Esophagus squamous epithelium (tissue), 5 donors: ENCODE results near the gene SORD. TPM values are rescaled to one million over a fixed set of nuclear protein-coding genes. Genes with fewer than 3 reads are reported as not detected.
"Not testable (repeated sequence)": the region's sequence is repeated elsewhere in the genome, so short reads cannot be mapped to it uniquely, and the experiment has no call there.

Experiments used
- DNase-seq: peaks from one replicate; lab custom pipeline; 2025; lab: John Stamatoyannopoulos, UW
- H3K27ac ChIP-seq, 4 donors: fragments of 200-600 bp; sonication (generic); one replicate each; pipeline ENCODE4 v1.5.1; 2016 to 2019; ENCODE audit warnings: mild to moderate bottlenecking in 1 of 4
- H3K27me3 ChIP-seq, 4 donors: fragments of 200-600 bp; sonication (generic); 1 replicate in 3 of 4; 2 replicates in 1 of 4; pipeline versions ENCODE4 v1.5.1 to v1.6.0; 2017 to 2021; ENCODE audit warnings: antibody characterized with exemption in 1 of 4
- H3K36me3 ChIP-seq, 3 donors: fragments of 200-600 bp; sonication (generic); one replicate each; pipeline ENCODE4 v1.5.1; 2016 to 2019
- H3K4me1 ChIP-seq, 3 donors: fragments of 200-600 bp; sonication (generic); one replicate each; pipeline ENCODE4 v1.5.1; 2017 to 2019
- H3K4me3 ChIP-seq, 4 donors: fragments of 200-600 bp; sonication (generic); 1 replicate in 3 of 4; 2 replicates in 1 of 4; pipeline ENCODE4 v1.5.1; 2016 to 2019; ENCODE audit warnings: mild to moderate bottlenecking in 2 of 4, moderate library complexity in 1 of 4
- H3K9me3 ChIP-seq, 3 donors: fragments of 200-600 bp; sonication (generic); one replicate each; pipeline ENCODE4 v1.5.1; 2016 to 2019
- CTCF ChIP-seq, 6 experiments: fragments of 450-650 bp in 4 of 6; fragments of 200-600 bp in 2 of 6; sonication (generic) in 2 of 6; IDR thresholded peaks; one replicate each; pipeline ENCODE4 v1.5.1; 2016 to 2019; ENCODE audit warnings: antibody characterized with exemption in 6 of 6, mild to moderate bottlenecking in 4 of 6, moderate library complexity in 4 of 6
- POLR2A ChIP-seq, 4 donors: fragments of 450-650 bp; IDR thresholded peaks; one replicate each; pipeline ENCODE4 v1.6.1; 2017; ENCODE audit warnings: antibody characterized with exemption in 4 of 4, mild to moderate bottlenecking in 4 of 4, moderate library complexity in 3 of 4
- WGBS, 2 donors: methylation state at CpG; one replicate each; pipeline ENCODE4 v1.1.5; 2018; 5-methylcytosine and 5-hydroxymethylcytosine counted together
- intact Hi-C: fragments of 100-400 bp; cut with DNase I; formaldehyde crosslinking; loops from one replicate; pipeline ENCODE4 v1.15.0; 2022
- total RNA-seq, 4 donors: library from RNA; depleted of rRNA; stranded (reverse); fragments of >200 nt; gene quantifications; one replicate each; pipeline ENCODE4 v1.1.0, GENCODE V29; 2016
- donor health status: DM: yes; HTN: yes; CAD: no.

Gene SORD
- total RNA-seq, 4 donors from 2014 or later, result 26.3 to 39.3 (median 31.0) TPM

GRCh38 chr15:45079628-45080246 lies 56.7 kb downstream of the SORD start:
- H3K4me1 ChIP-seq, H3K9me3 ChIP-seq, H3K36me3 ChIP-seq, H3K27ac ChIP-seq, H3K4me3 ChIP-seq, intact Hi-C loops, DNase-seq: not testable (repeated sequence)
- 86% methylated on average over 3 of the region's 5 CpGs; no CpG with 5 or more reads in 1 of the 2 donors for WGBS, 2 donors
- peaks cover 0 to 13% (median 0%) of the 10 kb centered on the region in 4 donors for H3K27me3 ChIP-seq

GRCh38 chr15:45080593-45080992 lies 57.6 kb downstream of the SORD start:
- H3K27ac ChIP-seq, H3K4me3 ChIP-seq, intact Hi-C loops, H3K4me1 ChIP-seq, H3K36me3 ChIP-seq, DNase-seq, H3K9me3 ChIP-seq: not testable (repeated sequence)
- peaks cover 0 to 14% (median 0%) of the 10 kb centered on the region in 4 donors for H3K27me3 ChIP-seq
- WGBS, 2 donors, result no CpG with 5 or more reads among the region's 3 CpGs

GRCh38 chr15:45082412-45082811 lies 59.4 kb downstream of the SORD start:
- H3K27ac ChIP-seq, H3K36me3 ChIP-seq, H3K4me3 ChIP-seq, H3K4me1 ChIP-seq, H3K9me3 ChIP-seq, DNase-seq, intact Hi-C loops: not testable (repeated sequence)
- 70 to 76% methylated on average over 5 to 6 of the region's 10 CpGs for WGBS, 2 donors
- H3K27me3 ChIP-seq, result peaks cover 0 to 30% (median 0%) of the 10 kb centered on the region in 4 donors

- intact Hi-C loops, result no loop called here
- no peak for TF ChIP-seq CTCF (IDR thresholded peaks at IDR 0.05)
- TF ChIP-seq POLR2A (IDR thresholded peaks at IDR 0.05), result no peak
- H3K9me3 ChIP-seq, result no peaks in the 10 kb centered on the region
- no peaks in the 10 kb centered on the region for H3K36me3 ChIP-seq
- H3K4me1 ChIP-seq, result peaks cover 0 to 5% (median 0%) of the 10 kb centered on the region in 3 donors
- H3K4me3 ChIP-seq, result no peak overlapping the region
- H3K27ac ChIP-seq, result no peak overlapping the region
- peaks cover 0 to 37% (median 0%) of the 10 kb centered on the region in 4 donors for H3K27me3 ChIP-seq
- no peak for DNase-seq
Measured at GRCh38 chr15:45083223-45083622, 60.2 kb downstream of the SORD start.

GRCh38 chr15:45084163-45084562 lies 61.2 kb downstream of the SORD start:
- Histone ChIP-seq H3K4me1 (peaks cover 0 to 5% (median 0%) of the 10 kb centered on the region in 3 donors), H3K27me3 (peaks cover 0 to 44% (median 0%) of the 10 kb centered on the region in 4 donors), H3K27ac (no peak overlapping the region), H3K36me3 (no peaks in the 10 kb centered on the region), H3K4me3 (no peak overlapping the region), H3K9me3 (no peaks in the 10 kb centered on the region)
- DNase-seq, result no peak
- no peak for TF ChIP-seq CTCF (IDR thresholded peaks at IDR 0.05)
- WGBS, 2 donors, result 46 to 59% methylated on average over 3 of the region's 3 CpGs
- intact Hi-C loops, result no loop called here

GRCh38 chr15:45087513-45087912 lies 64.5 kb downstream of the SORD start:
- Histone ChIP-seq H3K27ac (no peak overlapping the region), H3K4me1 (no peaks in the 10 kb centered on the region), H3K27me3 (peaks cover 0 to 56% (median 0%) of the 10 kb centered on the region in 4 donors), H3K9me3 (no peaks in the 10 kb centered on the region), H3K36me3 (no peaks in the 10 kb centered on the region), H3K4me3 (no peak overlapping the region)
- TF ChIP-seq POLR2A (IDR thresholded peaks at IDR 0.05) (no peak), CTCF (IDR thresholded peaks at IDR 0.05) (no peak)
- intact Hi-C loops, result no loop called here
- DNase-seq, result no peak
- 62 to 64% methylated on average over 1 of the region's 1 CpG for WGBS, 2 donors
